Activated T-helper 9 cell treated with anti-CD3 and anti-CD28 coated beads, Interleukin-2, amount 50 U/mL, for 16 hours (primary cell): Measurements from ENCODE around the gene NKX1-1.

Experiments used
- DNase-seq: peaks from one replicate; pipeline ENCODE4 v3.0.0-alpha.2; 2020; ENCODE audit warnings: low read depth

Gene NKX1-1

DNA sequence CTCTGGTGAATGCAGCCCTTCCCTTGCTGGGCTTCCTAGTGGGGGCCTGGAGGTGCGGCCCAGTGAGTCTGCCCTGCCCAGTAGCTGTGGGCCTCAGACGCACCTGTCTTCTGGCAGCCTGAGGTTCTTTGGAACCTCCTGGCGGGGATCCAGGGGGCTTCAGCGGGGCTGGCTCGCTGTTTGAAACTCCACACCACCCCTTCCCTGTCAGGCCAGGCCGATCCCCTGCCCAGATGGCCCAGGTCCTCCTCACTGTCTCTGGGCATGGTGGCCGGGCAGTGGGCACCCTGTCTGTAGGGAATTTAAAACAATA, 10.7 kb upstream of the NKX1-1 start:
- no peak for DNase-seq

DNA sequence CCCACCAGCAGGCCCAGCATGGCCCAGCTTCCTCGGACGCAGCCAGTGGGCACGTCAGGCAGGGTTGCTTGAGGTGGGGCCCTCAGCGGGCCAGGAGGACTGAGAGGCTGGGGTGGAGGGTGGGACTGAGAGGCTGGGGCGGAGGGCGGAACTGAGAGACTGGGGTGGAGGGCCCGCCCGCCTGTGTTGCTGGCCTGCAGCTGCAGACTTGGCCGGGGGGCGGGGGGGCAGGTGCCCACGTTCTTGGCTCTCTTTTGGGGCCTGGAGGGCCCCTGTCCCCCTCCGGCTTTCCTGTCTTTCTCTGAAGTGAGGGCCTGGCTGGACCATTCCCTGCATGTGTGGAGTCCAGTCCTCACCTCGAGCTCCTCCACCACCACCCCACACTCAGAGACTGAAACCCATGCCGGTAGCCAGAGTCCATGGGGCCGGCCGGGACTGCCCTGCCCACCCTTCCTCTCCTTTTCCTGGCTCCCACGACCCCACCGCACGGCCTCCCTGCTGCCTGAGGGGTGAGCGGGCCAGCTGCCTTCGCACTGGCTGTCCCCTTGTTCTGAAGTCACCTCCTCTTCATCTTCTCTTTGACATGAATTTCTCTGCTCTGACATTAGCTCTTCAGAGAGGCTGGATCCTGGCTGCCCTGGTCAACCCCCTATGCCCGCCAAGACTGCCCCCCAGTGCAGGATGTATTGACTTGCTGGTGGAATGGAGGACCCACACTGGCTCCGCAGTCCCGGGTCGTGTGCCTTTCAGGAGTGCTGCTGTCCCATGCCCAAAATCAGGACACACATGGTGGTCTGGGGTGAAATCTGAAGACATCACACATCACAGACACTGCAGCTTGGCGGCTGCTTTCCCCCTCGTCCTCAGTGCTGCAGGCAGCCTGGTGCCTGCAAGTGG, 10.1 kb upstream of the NKX1-1 start:
- no peak for DNase-seq

DNA sequence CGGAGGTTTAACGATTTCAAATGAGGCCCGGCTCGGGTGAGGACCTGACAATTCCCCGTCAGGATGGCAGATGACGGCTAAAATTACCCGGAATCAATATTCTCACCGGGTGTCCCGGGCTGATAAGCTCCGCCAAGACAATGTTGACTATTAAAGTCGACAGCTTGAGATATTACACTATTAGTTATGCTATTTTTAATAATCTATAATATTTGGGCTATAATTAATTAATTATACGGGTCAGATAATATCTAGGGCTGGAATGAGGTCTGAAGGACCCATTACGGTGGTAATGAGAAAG, 9.4 kb upstream of the NKX1-1 start:
- no peak for DNase-seq

DNA sequence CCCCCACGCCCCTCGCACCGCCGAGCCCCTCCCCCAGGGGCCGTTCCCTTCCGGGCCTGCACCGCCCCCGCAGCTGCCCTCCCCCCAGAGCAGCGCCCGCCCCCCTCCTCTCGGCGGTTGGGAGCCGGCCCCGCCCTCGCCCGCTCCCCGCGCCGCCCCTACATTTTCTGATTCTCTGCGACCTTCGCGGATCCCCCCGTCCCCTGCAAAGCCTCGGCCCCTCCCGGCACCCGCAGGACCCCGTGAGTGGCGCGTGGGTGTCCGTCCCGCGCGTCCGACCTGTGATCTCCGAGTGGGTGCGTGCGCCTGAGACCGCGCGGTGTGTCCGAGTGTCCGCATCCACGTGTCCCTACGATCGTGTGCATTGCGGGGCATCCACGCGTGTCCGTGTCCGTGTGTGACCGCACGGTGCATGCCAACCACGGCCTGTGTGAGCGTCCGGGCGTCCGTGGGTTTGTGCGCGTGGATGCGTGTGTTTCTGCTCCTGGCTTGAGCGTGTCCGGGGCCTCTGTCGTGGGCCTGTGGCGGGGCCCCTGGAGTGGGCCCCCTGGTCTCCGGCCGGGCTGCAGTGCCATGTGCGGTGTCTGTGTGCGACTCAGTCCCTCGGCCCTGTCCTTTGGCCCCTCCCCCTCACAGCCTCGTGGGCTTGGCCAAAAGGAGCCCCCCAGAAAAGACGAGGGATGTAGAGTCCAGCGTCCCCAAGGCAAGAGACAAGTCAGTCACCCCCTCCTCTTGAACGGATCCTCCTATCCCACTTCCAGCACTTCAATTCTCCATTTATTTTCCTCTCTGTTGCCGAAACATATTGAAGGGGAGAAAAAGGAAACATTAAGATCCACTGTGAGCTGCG, 8.8 kb upstream of the NKX1-1 start:
- DNase-seq = no peak

DNA sequence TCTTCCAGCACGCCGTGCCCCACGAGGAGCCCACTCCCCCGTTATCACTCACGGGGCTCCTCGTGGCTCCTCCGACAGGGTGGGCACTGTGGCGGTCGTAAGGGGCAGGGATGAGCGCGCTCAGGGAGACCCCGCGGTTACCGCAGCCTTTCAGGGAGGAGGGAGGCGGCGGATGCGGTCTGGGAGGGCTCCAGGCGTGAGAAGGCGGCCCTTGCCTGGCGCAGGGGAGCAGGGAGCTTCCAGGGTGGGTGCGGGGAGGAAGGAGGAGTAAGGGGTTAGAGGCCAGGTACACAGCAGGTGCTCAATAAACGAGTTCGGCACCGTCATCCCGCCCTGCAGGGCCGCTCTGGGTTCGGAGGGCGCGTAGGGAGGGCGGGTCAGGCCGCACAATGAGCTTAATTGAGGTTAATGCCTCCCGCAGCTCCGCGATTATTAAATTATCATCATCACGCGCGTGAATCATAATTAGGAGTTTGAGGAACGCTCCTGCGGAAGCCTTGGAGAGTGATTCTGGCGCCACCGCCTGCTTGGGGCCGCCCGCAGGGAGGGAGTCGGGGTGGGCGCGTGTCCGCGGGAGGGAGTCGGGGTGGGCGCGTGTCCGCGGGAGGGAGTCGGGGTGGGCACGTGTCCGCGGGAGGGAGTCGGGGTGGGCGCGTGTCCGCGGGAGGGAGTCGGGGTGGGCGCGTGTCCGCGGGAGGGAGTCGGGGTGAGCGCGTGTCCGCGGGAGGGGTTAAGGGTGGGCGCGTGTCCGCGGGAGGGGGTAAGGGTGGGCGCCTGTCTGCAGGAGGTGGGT, 7.6 kb upstream of the NKX1-1 start:
- DNase-seq = no peak

DNA sequence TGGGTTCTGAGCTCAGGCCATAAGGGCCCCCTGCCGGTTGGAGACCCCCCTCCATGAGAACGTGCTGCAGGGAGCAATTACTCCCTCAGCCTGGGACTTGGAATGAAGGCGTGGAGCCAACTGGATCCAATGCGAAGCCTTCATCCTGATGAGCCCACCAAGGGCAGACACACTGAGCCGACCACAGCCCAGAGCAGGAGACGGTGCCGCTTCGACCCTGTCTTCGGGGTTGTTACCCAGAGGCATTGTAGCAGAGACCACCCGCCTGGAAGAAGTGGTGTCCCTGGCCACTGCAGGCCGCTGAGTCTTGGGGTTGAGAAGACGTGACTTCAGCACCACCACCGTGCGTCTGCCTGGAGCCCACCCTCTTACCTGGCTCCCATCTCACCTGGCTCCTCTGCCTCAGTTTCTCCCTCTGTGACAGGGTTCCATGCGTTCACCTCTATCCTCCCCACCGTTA, 7.0 kb upstream of the NKX1-1 start:
- DNase-seq = no peak

- DNase-seq = no peak
Measured at GRCh38 chr4:1412376-1413203, 6.3 kb upstream of the NKX1-1 start.

- DNase-seq = no peak
Measured at GRCh38 chr4:1411436-1412375, 5.5 kb upstream of the NKX1-1 start.

- DNase-seq = no peak
Measured at GRCh38 chr4:1410491-1411325, 4.5 kb upstream of the NKX1-1 start.

DNA sequence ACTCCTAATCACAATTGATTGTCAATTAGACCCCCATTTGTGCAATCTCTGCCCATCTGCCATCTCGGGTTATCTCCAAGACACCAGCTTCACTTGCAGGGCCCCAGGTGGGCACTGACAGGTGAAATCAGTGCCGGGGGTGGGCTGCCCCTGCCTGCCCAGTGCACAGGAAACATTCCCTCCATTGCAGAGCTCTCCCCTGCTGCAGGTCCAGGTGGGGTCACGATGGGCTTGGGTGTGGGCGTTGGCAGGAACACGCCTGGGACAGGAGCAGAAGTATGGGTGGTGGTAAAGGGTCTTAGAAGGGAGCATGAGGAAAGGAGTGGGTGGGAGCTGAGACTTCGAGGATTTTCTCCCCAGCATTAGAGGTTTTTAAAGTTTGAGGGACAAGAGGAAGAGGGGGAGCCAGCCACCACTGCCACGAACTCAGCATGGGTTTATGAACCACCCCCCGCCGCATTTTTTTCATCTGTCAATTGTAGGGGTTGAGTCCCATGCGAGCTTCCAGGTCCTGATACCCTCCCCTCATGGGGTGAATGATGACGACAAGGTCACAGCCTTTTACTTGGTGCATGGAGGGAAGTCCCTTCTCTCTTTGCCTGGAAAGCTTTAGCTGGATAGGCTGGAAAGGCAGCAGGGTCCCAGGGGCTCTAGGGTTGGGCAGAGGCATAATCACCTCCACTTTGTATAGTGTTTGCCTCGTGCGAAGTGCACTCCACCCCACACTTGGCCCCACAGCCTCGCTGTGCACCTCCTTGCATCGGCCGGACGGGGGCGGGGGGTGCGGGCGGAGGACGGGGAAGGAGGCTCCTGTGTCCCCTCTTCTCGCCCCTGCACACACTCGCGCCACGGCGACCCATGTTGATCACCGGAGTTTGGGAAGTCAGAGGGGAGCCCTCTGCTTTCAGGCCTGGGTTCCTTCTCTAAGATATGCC, 3.5 kb upstream of the NKX1-1 start:
- no peak for DNase-seq

DNA sequence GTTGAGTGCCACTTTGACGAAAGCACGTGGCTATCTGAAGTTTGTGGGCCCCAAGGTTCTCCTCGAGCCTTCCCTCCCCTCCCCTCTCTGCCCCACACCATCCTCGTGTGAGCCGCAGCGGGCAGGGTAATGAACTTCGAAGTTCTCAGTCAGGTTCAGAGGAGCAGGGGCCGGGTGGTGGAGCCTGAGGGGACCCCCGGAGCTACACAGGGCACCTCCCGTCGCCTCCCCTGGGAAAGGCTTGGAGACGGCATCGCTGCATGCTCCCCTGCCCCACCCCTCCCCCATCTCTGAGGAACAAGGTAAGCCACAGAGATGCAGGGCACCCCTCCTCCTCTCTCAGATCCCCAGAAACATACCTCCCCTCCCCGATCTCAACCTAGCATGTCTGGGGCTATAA, 2.8 kb upstream of the NKX1-1 start:
- DNase-seq = no peak

DNA sequence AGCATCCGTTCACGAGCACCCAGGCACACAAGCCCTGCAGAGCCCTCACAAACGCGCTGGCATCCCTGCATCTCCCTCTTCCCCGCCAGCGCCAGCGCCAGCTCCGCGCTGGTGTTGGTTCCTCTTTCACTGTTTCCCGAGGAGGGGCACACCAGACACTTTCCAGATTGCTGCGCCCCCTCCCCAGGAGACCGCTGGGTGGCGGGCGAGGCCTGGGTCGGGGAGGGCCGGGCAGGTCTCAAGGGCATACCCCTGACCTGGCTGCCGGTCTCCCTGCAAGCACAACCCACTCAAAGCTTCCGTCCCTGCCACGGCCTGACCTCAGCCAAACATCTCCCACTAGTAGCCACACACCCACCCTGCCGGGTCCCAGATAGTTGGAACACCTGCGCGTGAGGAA, 2.2 kb upstream of the NKX1-1 start:
- no peak for DNase-seq

GRCh38 chr4:1407657-1408333, 1.6 kb upstream of the NKX1-1 start:
- no peak for DNase-seq

DNA sequence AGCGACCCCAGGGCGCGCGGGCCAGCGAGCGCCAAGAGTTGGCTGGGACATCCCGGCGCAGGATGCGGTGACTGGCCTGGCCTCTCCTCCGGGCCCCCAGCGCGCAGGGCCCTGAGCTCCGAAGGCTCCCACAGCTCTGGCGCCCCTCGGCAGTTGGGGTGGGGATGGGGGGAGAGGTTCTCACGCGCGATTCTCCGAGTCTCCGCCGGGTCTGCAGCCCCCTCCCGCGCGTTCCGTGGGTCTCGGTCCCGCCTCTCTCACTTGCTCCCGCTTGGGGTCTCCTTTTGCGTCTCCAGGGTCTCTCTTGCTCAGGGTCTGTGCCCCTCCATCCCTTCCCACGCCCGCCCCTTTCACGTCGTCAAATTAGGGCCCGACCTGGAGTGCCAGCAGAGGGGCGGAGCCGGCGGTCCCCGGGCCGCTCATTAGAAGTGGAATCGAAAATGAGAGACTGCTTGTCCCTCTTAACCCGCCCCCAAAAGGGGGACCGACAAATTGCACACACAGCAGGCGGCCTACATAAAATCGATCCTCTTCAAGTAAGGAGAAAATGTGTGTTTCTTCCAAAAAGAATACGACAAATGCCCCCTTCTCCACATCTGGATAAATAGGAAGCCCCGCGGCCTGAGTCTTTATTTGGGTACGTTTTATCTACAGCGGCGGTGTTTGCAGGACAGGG, 877 bp upstream of the NKX1-1 start:
- DNase-seq = no peak

- no peak for DNase-seq
Measured at GRCh38 chr4:1405636-1406393, 427 bp downstream of the NKX1-1 start.

DNA sequence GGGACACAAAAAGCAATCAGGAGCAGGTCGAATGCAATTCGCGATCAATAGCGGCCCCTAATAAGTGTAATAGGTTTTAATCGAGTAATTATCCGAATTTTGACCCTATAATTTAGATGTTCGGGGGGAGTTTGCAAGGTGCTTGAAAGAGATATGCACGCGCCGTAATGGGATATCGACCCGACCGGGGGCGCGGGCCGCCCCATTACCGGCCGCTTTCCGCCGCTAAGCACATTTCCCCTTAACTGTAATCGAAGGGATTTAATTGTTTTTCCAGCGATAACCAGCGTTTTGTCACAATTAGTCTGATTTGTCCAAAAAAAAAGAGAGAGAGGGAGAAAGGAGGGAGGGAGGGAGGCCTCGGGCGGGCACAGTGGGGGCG, 997 bp downstream of the NKX1-1 start:
- DNase-seq = no peak
